Sciatic nerve (tissue), 2 donors: Measurements from ENCODE around the gene ABCB8. TPM values are rescaled to one million over a fixed set of nuclear protein-coding genes. Genes with fewer than 3 reads are reported as not detected.

Experiments
- ATAC-seq: fragments of 200-7000 bp; cut with Tn5 transposase; one replicate; pipeline ENCODE4 v1.9.1; 2020; ENCODE audit warnings: mild to moderate bottlenecking, moderate library complexity
- DNase-seq: peaks from one replicate; pipeline ENCODE4 v3.0.0-alpha.2; 2020; ENCODE audit warnings: low spot score
- intact Hi-C: fragments of 100-400 bp; cut with DNase I; formaldehyde crosslinking; loops from one replicate; pipeline ENCODE4 v1.14.2; 2022
- total RNA-seq: library from RNA; stranded (reverse); fragmentation: NEBNext Ultra II Directional; extraction: Animal tissue kit (Norgen Biotek cat#: 25700); gene quantifications from one replicate; pipeline ENCODE4 v1.2.1, GENCODE V29; 2021
- donor health status: DM: no; HTN: no; CAD: no.
- donor health status: DM: no; HTN: no; CAD: no.

Gene ABCB8
- total RNA-seq, 1 donor from 2014 or later, result 32.8 TPM

- DNase-seq (no peak), ATAC-seq (no peak)
- intact Hi-C loops, result no loop called here
Measured at GRCh38 chr7:151076863-151077704, 48.8 kb downstream of the ABCB8 start.

GRCh38 chr7:151077705-151078232 lies 49.5 kb downstream of the ABCB8 start:
- DNase-seq, result no peak
- no peak for ATAC-seq
- intact Hi-C loops, result no loop called here

GRCh38 chr7:151078233-151079040 lies 50.2 kb downstream of the ABCB8 start:
- DNase-seq (no peak), ATAC-seq (peak; percentile 1)
- intact Hi-C loops, result no loop called here

GRCh38 chr7:151079199-151079910 lies 51.1 kb downstream of the ABCB8 start:
- DNase-seq (no peak), ATAC-seq (no peak)
- intact Hi-C loops, result no loop called here

- DNase-seq (no peak), ATAC-seq (peak; percentile 0)
- intact Hi-C loops, result no loop called here
Measured at GRCh38 chr7:151080067-151080521, 51.8 kb downstream of the ABCB8 start.

- intact Hi-C loops, result no loop called here
- DNase-seq (peak; percentile 93), ATAC-seq (peak; percentile 84)
Measured at GRCh38 chr7:151080522-151081169, 52.4 kb downstream of the ABCB8 start, which contains the start of gene FASTK. TSS of gene FASTK (minus strand) at chr7:151080809. CDS start at chr7:151080766, 43 bp downstream.

GRCh38 chr7:151081170-151082101 lies 53.2 kb downstream of the ABCB8 start:
- ATAC-seq (no peak), DNase-seq (peak; percentile 73)
- intact Hi-C loops, result no loop called here

GRCh38 chr7:151082141-151083070 lies 54.2 kb downstream of the ABCB8 start:
- intact Hi-C loops, result no loop called here
- DNase-seq, result peak; percentile 66

GRCh38 chr7:151083071-151083823 lies 55.0 kb downstream of the ABCB8 start, which contains the start of gene TMUB1:
TSS of gene TMUB1 (minus strand) at chr7:151083493. CDS start at chr7:151082563, 930 bp downstream.
- DNase-seq, result peak; percentile 89
- intact Hi-C loops, result no loop called here
- peak; percentile 41 for ATAC-seq

More at GRCh38 chr7:151082141-151083070, 54.2 kb downstream of the ABCB8 start:
- ATAC-seq, result no peak

- intact Hi-C loops, result no loop called here
- ATAC-seq, result no peak
- DNase-seq, result no peak
Measured at GRCh38 chr7:151083824-151084160, 55.5 kb downstream of the ABCB8 start.

GRCh38 chr7:151085329-151085690 lies 57.1 kb downstream of the ABCB8 start:
- DNase-seq, result peak; percentile 57
- no peak for ATAC-seq
- intact Hi-C loops, result no loop called here

- DNase-seq (peak; percentile 93), ATAC-seq (peak; percentile 76)
- intact Hi-C loops, result no loop called here
Measured at GRCh38 chr7:151085691-151086620, 57.7 kb downstream of the ABCB8 start, which contains the start of gene AGAP3. TSS of gene AGAP3 (plus strand) at chr7:151086475. CDS start at chr7:151086742, 267 bp downstream.

- ATAC-seq, result no peak
- intact Hi-C loops, result no loop called here
- peak; percentile 67 for DNase-seq
Measured at GRCh38 chr7:151086802-151087244, 58.6 kb downstream of the ABCB8 start.

- DNase-seq, result peak; percentile 79
- intact Hi-C loops, result no loop called here
- peak; percentile 27 for ATAC-seq
Measured at GRCh38 chr7:151087245-151088018, 59.2 kb downstream of the ABCB8 start.
